HUDEP-2 (cell line): ENCODE data around the gene SLC6A9.

Source experiments
- DNase-seq, 76 experiments: peaks; one replicate each; lab custom pipeline; 2025; ENCODE audit not compliant: unreplicated experiment in 76 of 76; lab: John Stamatoyannopoulos, UW

Gene SLC6A9

DNA sequence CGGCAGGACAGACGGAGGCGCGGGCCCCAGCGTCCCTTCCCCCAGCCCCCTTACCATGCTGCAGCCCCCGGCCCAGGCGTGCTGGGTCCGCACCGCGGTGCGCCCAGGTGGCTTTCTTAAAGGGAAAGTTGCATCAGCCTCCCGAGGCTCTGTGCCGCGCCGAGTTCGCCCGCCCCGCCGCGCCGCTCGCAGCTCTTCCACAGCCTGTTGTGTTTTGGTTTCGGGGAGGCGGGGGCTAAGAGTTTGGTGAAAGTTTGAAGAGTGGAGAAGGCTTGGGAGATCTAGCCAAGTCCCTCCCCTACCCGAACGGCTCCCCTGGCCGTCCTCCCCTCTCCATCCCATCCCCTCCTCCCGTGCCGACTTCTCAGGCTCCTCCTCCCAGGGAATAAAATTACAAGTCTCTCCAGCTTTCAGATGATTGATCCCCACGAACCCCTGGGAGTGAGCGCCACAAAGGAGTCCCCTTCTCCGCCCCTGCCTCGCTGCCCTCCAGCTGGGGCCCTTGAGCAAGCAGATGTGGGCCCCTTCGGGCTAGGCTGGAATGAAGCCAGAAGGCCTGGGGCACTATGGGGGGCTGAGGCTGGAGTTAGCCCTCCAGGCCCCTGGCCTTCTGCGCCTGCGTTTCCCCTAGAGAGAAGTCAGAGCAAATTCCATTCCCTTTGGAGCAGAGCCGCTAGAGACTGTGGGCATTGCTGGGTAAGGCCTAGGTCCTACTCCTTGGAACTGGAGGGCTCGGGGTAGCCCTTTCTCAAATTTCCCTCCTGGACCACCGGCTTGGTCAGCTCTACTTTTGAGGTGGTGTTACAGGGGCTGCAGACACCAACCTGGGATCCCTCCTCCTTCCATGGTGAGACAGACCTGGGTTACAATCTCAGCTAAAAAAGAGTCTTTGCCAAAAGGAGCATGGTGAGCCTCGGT is at the start of gene SLC6A9:
Gene SLC6A9, minus strand, starts transcription at position 211 of the 918 bp plus-strand sequence. CDS start 7,185 bp downstream, outside the sequence.
- peak in 57 of 76 experiments; percentile 9 to 77 (median 49) for DNase-seq

DNA sequence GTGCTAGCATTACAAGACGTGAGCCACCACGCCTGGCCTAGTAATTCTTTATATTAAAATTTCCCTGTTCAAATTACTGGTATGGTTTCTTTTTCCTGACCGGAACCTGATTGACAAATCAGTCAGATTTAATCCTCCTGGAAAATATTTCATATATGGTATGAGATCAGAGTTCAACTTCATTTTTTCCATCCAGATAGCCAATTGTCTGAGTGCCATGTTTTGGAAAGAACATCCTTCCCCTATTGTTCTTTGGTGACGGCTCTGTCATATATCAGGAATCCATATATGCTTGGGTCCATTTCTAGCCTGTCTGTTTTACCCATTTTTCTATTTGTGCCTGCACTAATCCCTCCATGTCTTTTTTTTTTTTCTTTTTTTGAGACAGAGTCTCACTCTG is 48.3 kb upstream of the SLC6A9 start:
- no peak for DNase-seq

DNA sequence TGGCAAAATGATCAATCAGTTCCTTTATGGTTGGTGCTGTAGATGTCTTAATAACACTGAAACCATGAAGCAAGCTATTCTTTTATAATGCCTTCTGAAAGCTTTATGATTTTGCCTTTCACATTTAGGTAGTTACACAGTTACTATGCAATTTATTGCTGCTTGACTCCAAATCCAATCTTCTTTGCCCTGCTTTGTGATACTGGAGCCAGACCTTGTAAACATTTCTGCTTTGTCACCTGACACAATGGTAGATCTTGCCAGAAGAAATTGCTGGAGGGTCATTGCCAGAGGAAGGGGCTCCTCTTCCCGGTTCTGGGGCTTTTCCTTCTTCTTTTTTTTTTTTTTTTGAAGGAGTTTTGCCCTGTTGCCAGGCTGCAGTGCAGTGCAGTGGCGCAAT is 46.8 kb upstream of the SLC6A9 start:
- DNase-seq = no peak

DNA sequence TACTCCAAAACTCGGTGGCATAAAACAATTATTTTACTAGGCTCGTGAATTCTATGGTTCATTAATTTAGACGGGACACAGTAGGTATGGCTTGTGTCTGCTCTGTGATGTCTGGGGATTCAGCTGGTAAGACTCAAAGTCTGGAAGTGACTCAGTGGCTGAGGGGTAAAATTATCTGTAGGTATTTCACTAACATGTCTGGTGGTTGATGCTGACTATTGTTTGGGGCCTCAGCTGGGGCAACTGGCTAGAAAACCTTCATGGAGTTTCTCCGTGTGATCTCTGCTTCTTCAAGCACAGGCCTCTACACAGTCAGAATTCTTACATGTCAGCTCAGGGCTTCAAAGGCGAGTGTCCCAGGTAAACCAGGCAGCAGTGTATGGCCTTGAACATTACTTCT is 46.2 kb upstream of the SLC6A9 start:
- DNase-seq = no peak

DNA sequence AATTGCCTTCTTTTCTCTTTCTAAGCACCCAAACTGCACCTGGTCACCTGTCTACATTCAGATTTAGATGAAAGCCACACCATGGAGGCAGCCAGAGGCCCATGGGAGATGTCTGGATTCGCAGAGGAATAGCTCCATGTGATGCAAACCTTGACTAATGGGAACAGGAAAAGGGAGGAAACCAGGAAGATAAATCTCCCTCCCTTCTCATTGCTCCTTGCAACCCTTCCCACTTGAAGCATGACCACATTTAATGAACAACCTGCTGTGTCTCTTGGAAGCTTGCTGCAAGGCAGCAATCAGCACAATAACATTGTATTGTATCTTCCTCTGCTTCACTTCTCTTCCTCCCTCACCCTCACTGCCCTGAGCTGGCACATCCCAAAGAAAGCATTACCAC is 44.8 kb upstream of the SLC6A9 start:
- DNase-seq = no peak

GRCh38 chr1:44074415-44074814 is 43.2 kb upstream of the SLC6A9 start:
- no peak for DNase-seq

DNA sequence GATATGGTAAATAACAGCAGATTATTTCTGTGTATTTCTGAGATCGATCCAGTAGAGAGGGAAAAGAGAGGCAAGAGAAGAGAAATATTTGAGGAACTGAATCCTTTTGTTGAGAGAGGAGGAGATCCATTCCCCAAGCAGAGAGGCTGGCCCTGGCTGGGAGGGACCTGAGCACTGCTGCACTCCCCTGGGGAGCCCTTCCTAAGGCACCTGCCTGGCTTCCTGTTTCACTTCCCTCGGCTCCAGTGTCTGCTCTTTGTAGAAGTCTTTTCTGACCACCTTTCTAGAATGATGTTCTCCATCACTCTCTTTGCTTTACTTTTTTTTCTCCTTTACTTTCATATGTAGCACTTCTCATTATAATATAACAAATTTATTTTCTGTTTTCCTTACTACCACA is 42.3 kb upstream of the SLC6A9 start:
- DNase-seq = no peak

- no peak for DNase-seq
Observed at GRCh38 chr1:44072821-44073220, 41.6 kb upstream of the SLC6A9 start.

DNA sequence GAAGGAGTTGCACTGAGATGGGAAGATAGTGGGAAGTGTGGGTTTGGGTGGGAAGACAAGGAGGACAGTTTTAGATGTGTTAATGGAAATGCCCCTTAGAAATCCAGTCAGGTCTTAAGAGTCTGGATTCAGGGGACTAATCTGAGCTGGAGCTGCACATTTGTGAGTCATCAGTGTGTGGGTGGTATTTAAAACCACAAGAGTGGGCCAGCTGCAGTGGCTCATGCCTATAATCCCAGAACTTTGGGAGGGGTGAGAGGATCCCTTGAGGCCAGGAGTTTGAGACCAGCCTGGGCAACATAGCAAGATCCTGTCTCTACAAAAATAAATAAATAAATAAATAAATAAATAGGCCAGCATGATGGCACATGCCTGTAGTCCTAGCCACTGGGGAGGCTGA is 40.9 kb upstream of the SLC6A9 start:
- DNase-seq = peak in 7 of 76 experiments; percentile 3 to 51 (median 16)

GRCh38 chr1:44071461-44071860 is 40.2 kb upstream of the SLC6A9 start:
- DNase-seq = no peak

DNA sequence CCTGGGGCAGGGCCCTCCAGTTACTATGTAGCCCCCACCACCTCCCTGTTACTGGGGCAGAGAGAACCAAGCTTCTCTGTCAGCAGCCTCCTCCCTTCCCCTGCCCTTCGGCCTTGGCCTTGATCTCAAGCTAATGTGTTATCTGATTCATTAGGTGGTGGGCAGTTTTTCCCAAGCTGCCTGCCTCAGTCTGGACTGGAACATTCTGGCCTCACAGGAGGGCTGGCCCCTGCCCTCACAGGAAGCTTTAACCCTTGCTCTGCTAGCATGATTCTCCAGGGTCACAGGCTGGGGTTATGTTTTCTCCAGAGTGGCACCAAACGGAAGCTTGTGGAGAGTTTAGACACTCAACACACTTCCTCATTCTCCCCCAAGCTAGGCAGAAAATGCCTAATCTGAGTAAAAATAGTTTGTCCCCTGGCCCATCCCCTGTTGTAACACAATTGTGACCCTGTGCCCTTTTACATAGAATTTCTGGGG is 37.2 kb upstream of the SLC6A9 start:
- DNase-seq = no peak

- DNase-seq = no peak
Observed at GRCh38 chr1:44067266-44068250, 36.3 kb upstream of the SLC6A9 start.

GRCh38 chr1:44062656-44063179 is 31.5 kb upstream of the SLC6A9 start:
- no peak for DNase-seq

- no peak for DNase-seq
Observed at GRCh38 chr1:44061857-44062256, 30.6 kb upstream of the SLC6A9 start.

DNA sequence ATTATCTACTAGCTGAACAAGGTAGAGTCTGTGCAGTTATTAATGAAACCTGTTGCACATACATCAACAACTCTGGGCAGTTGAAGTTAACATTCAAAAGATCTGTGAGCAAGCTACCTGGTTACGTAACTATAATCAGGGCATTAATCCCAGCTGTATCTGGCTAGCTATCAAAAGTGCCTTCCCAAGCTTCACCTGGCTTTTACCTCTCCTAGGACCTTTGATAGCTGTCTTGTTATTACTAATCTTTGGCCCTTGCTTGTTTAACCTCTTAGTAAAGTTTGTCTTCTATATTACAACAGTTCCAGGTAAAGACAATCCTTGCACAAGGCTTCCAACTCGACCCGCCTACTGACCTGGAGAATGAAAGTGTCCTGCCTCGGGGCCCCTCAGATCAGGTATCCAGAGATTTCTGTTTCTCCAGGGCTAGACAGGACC is 29.6 kb upstream of the SLC6A9 start:
- no peak for DNase-seq

GRCh38 chr1:44059664-44060355 is 28.5 kb upstream of the SLC6A9 start:
- DNase-seq = no peak

- no peak for DNase-seq
Observed at GRCh38 chr1:44059212-44059611, 27.9 kb upstream of the SLC6A9 start.

DNA sequence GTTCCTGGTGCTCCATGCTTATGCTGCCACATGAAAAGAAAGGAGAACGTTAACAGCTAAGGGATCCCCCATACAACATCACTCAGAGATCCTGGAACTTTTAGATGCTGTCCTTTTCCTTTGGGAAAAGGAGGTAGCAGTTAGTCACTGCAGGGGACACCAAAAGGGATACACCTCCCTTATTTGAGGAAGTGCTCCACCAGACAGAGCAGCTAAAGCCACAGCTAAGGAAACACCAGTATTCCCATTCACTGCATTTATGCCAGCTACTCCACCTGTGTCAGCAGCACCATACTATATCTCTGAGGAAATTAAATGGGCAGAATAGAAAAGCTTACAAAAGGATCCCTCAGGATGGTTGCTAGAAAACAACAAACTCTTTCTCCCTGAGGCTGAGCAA is 26.0 kb upstream of the SLC6A9 start:
- DNase-seq = no peak

- no peak for DNase-seq
Observed at GRCh38 chr1:44053394-44053793, 22.1 kb upstream of the SLC6A9 start.

DNA sequence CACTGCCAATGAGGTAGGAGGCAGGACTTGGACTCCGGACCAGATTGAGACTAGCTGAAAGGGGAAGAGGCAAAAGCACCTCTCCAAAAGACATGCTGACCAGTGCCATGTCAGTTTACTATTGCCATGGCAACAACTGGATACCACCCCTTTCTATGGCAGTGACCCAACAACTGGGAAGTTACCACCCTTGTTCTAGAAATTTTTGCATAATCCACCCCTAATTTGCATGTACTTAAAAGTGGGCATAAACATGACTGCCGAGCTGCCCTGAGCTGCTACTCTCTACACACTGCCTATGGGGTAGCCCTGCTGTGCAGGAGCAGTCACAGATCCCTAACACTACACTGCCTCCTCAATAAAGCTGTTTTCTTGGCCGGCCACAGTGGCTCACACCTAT is 19.0 kb upstream of the SLC6A9 start:
- peak in 1 of 76 experiments; percentile 30 for DNase-seq
